Measurements from ENCODE around the gene P4HB.

The P4HB gene

GRCh38 chr17:81905424-81905875 lies 45.1 kb upstream of the P4HB start:
- TF ChIP-seq CTCF (IDR thresholded peaks at IDR 0.05): no peak
- H3K4me3 ChIP-seq: no peak overlapping the region
- no peak overlapping the region for H3K27ac ChIP-seq
- DNase-seq (ENCODE audit: low spot score): no peak

- Histone ChIP-seq H3K4me3 (no peak overlapping the region), H3K27ac (no peak overlapping the region)
- TF ChIP-seq CTCF (IDR thresholded peaks at IDR 0.05): no peak
- DNase-seq (ENCODE audit: low spot score): no peak
These were observed 44.5 kb upstream of the P4HB start for GRCh38 chr17:81904600-81905423.

- no peak overlapping the region for H3K4me3 ChIP-seq
- TF ChIP-seq CTCF (IDR thresholded peaks at IDR 0.05): no peak
- H3K27ac ChIP-seq: no peak overlapping the region
- no peak for DNase-seq (ENCODE audit: low spot score)
These were observed 43.7 kb upstream of the P4HB start for GRCh38 chr17:81903896-81904599.

GRCh38 chr17:81903415-81903831 lies 43.1 kb upstream of the P4HB start:
- TF ChIP-seq CTCF (IDR thresholded peaks at IDR 0.05): no peak
- Histone ChIP-seq H3K27ac (peak overlapping the region in 1 of 2 donors; percentile 22), H3K4me3 (no peak overlapping the region)
- no peak for DNase-seq (ENCODE audit: low spot score)

- peak overlapping the region; percentile 74 for H3K4me3 ChIP-seq
- TF ChIP-seq CTCF (IDR thresholded peaks at IDR 0.05): no peak
- DNase-seq (ENCODE audit: low spot score): no peak
- peak overlapping the region in 1 of 2 donors; percentile 40 for H3K27ac ChIP-seq
These were observed 42.5 kb upstream of the P4HB start for GRCh38 chr17:81902653-81903414.

GRCh38 chr17:81902023-81902652 lies 41.8 kb upstream of the P4HB start, which contains the start of gene NPB:
Gene NPB (plus strand): TSS chr17:81902238. CDS start chr17:81902278, 40 bp downstream.
- peak within 1 kb of the TSS; percentile 74 for H3K4me3 ChIP-seq
- no peak for TF ChIP-seq CTCF (IDR thresholded peaks at IDR 0.05)
- no peak for DNase-seq (ENCODE audit: low spot score)
- H3K27ac ChIP-seq: peak within 1 kb of the TSS in 1 of 2 donors; percentile 40
